Vagina (tissue), 2 donors: ENCODE data around the gene ZBTB32.

ENCODE experiments used
- CTCF ChIP-seq, 3 experiments: fragments of 450-650 bp in 2 of 3; fragments of 200-600 bp in 1 of 3; sonication (generic) in 1 of 3; IDR thresholded peaks; one replicate each; pipeline ENCODE4 v1.5.1; 2017 to 2019; ENCODE audit warnings: antibody characterized with exemption in 3 of 3, mild to moderate bottlenecking in 2 of 3, moderate library complexity in 2 of 3
- POLR2A ChIP-seq, 2 donors: fragments of 450-650 bp; IDR thresholded peaks; one replicate each; pipeline ENCODE4 v1.6.1; 2017; ENCODE audit warnings: antibody characterized with exemption in 2 of 2, mild to moderate bottlenecking in 2 of 2, moderate library complexity in 2 of 2
- POLR2AphosphoS5 ChIP-seq, 2 donors: sonication (generic); formaldehyde crosslinking; IDR thresholded peaks; one replicate each; pipeline ENCODE4 v1.9.0; 2017; ENCODE audit warnings: antibody characterized with exemption in 2 of 2, mild to moderate bottlenecking in 2 of 2, low read depth in 1 of 2; ENCODE audit not compliant: insufficient read depth in 1 of 2

GRCh38 chr19:35748106-35749020, 44.0 kb downstream of the ZBTB32 start, which contains the start of gene LIN37:
- TF ChIP-seq CTCF (IDR thresholded peaks at IDR 0.05) (peak in 2 of 3 experiments; percentile 10 to 12), POLR2AphosphoS5 (IDR thresholded peaks at IDR 0.05; ENCODE audit: insufficient read depth in 1 of 2, low read depth in 1 of 2) (peak; percentile 99 to 100), POLR2A (IDR thresholded peaks at IDR 0.05) (peak; percentile 71 to 90)
